ENCODE results near the gene PIK3R5.

DNA sequence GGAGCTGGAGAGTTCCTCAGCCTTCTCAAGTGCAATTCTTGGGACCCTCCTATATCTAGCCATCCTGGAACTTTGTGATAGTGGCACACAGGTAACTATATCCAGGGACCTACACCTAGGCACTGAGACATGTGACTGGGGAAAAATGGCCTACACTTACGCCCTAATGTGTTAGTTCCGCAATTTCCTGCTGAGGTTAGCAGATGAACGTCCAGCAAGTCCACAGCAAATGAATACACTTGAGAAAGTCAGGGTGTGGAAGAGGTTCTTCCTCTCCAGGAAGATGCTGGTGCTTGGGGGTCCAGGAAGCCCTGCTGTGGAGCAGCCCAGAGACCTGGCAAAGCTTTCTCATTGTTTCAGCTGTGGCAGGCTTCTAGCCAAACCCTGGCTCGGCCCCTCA, 20.8 kb downstream of the PIK3R5 start:
- TF ChIP-seq, protein P1, sequence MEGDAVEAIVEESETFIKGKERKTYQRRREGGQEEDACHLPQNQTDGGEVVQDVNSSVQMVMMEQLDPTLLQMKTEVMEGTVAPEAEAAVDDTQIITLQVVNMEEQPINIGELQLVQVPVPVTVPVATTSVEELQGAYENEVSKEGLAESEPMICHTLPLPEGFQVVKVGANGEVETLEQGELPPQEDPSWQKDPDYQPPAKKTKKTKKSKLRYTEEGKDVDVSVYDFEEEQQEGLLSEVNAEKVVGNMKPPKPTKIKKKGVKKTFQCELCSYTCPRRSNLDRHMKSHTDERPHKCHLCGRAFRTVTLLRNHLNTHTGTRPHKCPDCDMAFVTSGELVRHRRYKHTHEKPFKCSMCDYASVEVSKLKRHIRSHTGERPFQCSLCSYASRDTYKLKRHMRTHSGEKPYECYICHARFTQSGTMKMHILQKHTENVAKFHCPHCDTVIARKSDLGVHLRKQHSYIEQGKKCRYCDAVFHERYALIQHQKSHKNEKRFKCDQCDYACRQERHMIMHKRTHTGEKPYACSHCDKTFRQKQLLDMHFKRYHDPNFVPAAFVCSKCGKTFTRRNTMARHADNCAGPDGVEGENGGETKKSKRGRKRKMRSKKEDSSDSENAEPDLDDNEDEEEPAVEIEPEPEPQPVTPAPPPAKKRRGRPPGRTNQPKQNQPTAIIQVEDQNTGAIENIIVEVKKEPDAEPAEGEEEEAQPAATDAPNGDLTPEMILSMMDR (IDR thresholded peaks at IDR 0.05): no peak
- no peak for TF ChIP-seq POLR2A (IDR thresholded peaks at IDR 0.05)

All from adrenal gland (tissue), 5 donors.